ENCODE measurements around the gene GRID2IP. TPM values are rescaled to one million over a fixed set of nuclear protein-coding genes. Genes with fewer than 3 reads are reported as not detected.
"Not testable (repeated sequence)": the region's sequence is repeated elsewhere in the genome, so short reads cannot be mapped to it uniquely, and the experiment has no call there.

The GRID2IP gene
- total RNA-seq, 1 donor from 2014 or later, result 0.13 TPM

- Mint-ChIP-seq H3K9me3 (ENCODE audit: unreplicated experiment) (no peaks in the 10 kb centered on the region), H3K27ac (ENCODE audit: unreplicated experiment) (peak overlapping the region; percentile 47), H3K4me1 (ENCODE audit: unreplicated experiment) (peaks cover 15% of the 10 kb centered on the region), H3K36me3 (ENCODE audit: unreplicated experiment) (peaks cover 35% of the 10 kb centered on the region), H3K27me3 (ENCODE audit: unreplicated experiment) (no peaks in the 10 kb centered on the region), H3K4me3 (ENCODE audit: unreplicated experiment) (peak overlapping the region; percentile 68)
- no peak for DNase-seq (ENCODE audit: extremely low spot score, unreplicated experiment)
- no peak for TF ChIP-seq CTCF (IDR thresholded peaks at IDR 0.05)
Observed at GRCh38 chr7:6589151-6589828, 38.0 kb upstream of the GRID2IP start.

GRCh38 chr7:6588566-6588965 lies 37.3 kb upstream of the GRID2IP start:
- Mint-ChIP-seq H3K4me3 (ENCODE audit: unreplicated experiment) (peak overlapping the region; percentile 33), H3K9me3 (ENCODE audit: unreplicated experiment) (no peaks in the 10 kb centered on the region), H3K4me1 (ENCODE audit: unreplicated experiment) (peaks cover 15% of the 10 kb centered on the region), H3K27me3 (ENCODE audit: unreplicated experiment) (no peaks in the 10 kb centered on the region), H3K27ac (ENCODE audit: unreplicated experiment) (peak overlapping the region; percentile 25), H3K36me3 (ENCODE audit: unreplicated experiment) (peaks cover 33% of the 10 kb centered on the region)
- TF ChIP-seq CTCF (IDR thresholded peaks at IDR 0.05), result no peak
- DNase-seq (ENCODE audit: extremely low spot score, unreplicated experiment), result no peak

GRCh38 chr7:6585746-6586432 lies 34.6 kb upstream of the GRID2IP start:
- DNase-seq (ENCODE audit: extremely low spot score, unreplicated experiment); H3K4me1 Mint-ChIP-seq (ENCODE audit: unreplicated experiment); H3K9me3 Mint-ChIP-seq (ENCODE audit: unreplicated experiment); H3K27me3 Mint-ChIP-seq (ENCODE audit: unreplicated experiment); H3K4me3 Mint-ChIP-seq (ENCODE audit: unreplicated experiment): not testable (repeated sequence)
- Mint-ChIP-seq H3K36me3 (ENCODE audit: unreplicated experiment) (peaks cover 45% of the 10 kb centered on the region), H3K27ac (ENCODE audit: unreplicated experiment) (peak overlapping the region; percentile 25)

GRCh38 chr7:6579446-6579845 lies 28.2 kb upstream of the GRID2IP start:
- DNase-seq (ENCODE audit: extremely low spot score, unreplicated experiment), result no peak
- Mint-ChIP-seq H3K27me3 (ENCODE audit: unreplicated experiment) (no peaks in the 10 kb centered on the region), H3K9me3 (ENCODE audit: unreplicated experiment) (no peaks in the 10 kb centered on the region), H3K4me1 (ENCODE audit: unreplicated experiment) (peaks cover 2% of the 10 kb centered on the region), H3K36me3 (ENCODE audit: unreplicated experiment) (peaks cover 26% of the 10 kb centered on the region), H3K27ac (ENCODE audit: unreplicated experiment) (peak overlapping the region; percentile 34), H3K4me3 (ENCODE audit: unreplicated experiment) (peak overlapping the region; percentile 16)
- peak; percentile 20 for TF ChIP-seq CTCF (IDR thresholded peaks at IDR 0.05)

- Mint-ChIP-seq H3K9me3 (ENCODE audit: unreplicated experiment) (no peaks in the 10 kb centered on the region), H3K27ac (ENCODE audit: unreplicated experiment) (peak overlapping the region; percentile 93), H3K27me3 (ENCODE audit: unreplicated experiment) (no peaks in the 10 kb centered on the region), H3K4me1 (ENCODE audit: unreplicated experiment) (peaks cover 2% of the 10 kb centered on the region), H3K4me3 (ENCODE audit: unreplicated experiment) (peak overlapping the region; percentile 83), H3K36me3 (ENCODE audit: unreplicated experiment) (peaks cover 23% of the 10 kb centered on the region)
- TF ChIP-seq CTCF (IDR thresholded peaks at IDR 0.05), result no peak
- no peak for DNase-seq (ENCODE audit: extremely low spot score, unreplicated experiment)
Observed at GRCh38 chr7:6578114-6579084, 27.1 kb upstream of the GRID2IP start.
